Astrocyte of the hippocampus (primary cell): Measurements from ENCODE around the gene NAT9.
A peak's percentile ranks its signal among the peaks of the same experiment; 100 is the strongest.

Source experiments
- DNase-seq: peaks from one replicate; pipeline ENCODE4 v3.0.0; 2011; ENCODE audit warnings: low read depth, low spot score

NAT9 gene

GRCh38 chr17:74763565-74764387 lies 12.4 kb downstream of the NAT9 start:
- DNase-seq = no peak

- DNase-seq = no peak
These were observed 14.2 kb downstream of the NAT9 start for GRCh38 chr17:74761931-74762330.

- no peak for DNase-seq
These were observed 14.7 kb downstream of the NAT9 start for GRCh38 chr17:74761419-74761818.

- DNase-seq = peak; percentile 55
These were observed 15.6 kb downstream of the NAT9 start for GRCh38 chr17:74760404-74761105.

- no peak for DNase-seq
These were observed 16.2 kb downstream of the NAT9 start for GRCh38 chr17:74759941-74760340.

DNA sequence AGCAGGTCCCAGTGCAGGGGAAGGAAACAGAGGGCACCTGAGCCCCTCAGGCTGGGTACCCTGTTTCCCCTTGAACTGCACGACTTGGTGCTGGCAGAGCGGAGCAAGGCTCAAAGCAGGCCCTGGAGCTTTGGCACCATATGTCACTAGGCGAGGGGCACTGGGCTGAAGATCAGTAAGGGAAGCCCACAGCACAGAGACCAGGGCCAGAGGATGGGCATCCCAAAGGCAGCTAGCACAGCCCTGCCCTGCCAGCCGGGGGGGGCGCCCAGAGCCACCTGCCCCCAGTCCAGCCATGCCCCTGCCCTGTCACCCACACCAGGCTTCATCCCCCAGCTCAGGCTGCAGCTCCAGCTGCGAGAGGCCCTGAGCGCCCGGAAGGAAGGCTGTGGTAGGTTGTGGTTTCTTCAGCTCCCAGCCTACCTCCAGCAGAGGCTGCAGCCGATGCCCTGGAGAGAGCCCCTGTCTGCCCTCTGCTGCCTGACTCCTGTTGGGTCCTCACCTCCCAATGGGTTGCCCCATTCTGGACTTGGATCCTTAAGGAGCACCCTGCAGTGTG lies 16.8 kb downstream of the NAT9 start:
- no peak for DNase-seq

GRCh38 chr17:74758848-74759168 lies 17.3 kb downstream of the NAT9 start:
- DNase-seq = no peak

DNA sequence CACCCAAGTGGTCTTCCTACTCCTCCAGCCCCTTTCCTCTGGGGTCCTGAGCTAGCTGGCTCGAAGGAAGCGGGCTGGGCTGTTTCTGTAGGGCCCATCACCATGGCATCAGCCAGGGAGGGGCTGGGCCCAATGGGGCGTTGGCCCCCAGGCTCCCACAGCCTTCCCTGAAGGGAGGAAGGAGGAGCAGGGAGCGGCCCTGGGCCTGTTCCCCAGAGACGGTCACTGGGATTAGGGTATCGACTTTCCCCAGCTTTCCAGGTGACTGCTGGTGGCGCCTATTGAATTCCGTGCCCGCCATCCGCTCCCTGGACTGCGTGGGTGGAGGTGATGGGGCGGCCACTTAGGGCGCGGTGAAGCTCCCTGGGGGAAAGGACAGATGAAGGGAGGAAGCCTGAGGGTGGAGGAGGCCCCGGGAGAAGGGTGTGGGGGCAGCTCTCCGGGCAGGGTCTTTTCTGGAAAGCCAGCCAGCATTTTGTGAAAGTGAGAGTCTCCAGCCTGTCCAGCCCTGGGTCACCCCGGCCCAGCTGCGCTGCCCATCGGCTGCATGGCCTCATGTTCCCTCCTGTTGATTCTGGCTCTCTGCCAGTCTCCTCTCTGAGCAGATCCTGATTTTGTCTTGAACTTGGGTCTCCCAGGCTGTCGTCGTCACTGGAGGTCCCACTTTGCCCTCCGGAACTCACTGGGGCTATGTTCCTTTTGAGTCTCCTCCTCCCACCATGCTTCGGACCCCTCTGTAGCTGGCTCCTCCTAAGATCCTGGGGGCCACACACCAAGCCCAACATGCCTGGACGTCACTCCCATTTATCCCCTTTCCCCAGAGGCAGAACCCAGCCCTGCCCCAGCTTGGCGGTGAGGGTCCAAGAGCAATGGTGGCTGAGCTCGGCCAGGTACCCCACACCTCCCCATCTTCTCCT lies 18.0 kb downstream of the NAT9 start:
- DNase-seq = no peak

- no peak for DNase-seq
These were observed 18.6 kb downstream of the NAT9 start for GRCh38 chr17:74757502-74757901.

DNA sequence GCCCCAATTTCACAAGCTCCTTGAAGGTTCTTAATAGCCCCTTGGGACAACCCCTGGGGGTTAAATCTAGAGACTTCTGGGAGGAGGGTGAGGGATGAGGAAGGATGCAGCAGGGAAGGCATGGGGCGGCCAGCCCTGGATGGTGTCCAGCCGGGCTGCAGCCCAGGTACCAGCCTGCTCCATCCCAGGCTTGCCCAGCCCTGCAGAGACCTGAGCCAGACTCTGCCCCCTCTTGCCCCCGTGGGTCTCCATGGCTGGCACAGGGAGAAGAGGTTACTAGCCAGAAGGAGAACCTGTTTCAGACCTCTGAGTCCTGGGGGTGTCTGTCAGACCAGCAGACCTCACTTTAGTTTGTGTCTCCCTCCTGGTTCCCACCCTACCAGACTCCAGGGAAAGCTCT lies 19.3 kb downstream of the NAT9 start:
- DNase-seq = no peak

- DNase-seq = no peak
These were observed 20.6 kb downstream of the NAT9 start for GRCh38 chr17:74755533-74755932.

GRCh38 chr17:74754832-74755231 lies 21.3 kb downstream of the NAT9 start:
- DNase-seq = no peak

- no peak for DNase-seq
These were observed 23.2 kb downstream of the NAT9 start for GRCh38 chr17:74752822-74753401.

- no peak for DNase-seq
These were observed 23.7 kb downstream of the NAT9 start for GRCh38 chr17:74752415-74752814.

DNA sequence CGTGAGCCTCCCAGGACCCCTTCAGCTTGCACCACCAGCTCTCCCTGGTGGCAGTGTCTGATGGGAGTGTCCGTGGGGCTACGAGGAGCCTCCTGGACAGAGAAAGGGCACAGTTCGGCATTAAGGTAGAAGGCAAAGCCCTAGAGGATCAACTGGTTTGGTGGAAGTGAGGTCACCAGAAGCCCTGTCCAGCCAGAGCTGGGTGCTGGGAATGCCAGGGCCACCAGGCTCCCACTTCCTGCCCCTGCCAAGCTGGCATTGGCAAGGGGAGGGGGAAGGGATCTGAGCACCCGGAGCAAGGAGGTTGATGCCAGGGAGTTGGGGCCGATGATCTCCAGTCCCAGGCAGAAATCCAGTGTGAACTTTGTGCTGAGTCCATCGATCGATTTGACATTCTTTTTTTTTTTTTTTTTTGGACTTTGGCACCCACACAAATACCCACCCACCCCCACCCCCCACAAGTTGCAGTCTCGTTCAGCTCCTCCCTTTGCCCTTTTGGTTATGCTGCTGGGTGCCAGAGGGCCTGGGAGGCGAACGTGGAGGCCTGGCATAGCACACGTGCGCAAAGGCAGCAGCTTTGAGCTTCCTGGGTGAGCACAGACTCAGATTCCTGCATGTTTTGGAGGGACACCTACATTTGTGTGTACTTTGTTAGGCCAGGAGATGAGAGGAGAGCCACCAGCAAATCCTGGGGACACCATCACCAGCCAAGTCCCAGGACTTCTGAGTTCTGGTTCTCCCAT lies 25.6 kb downstream of the NAT9 start:
- DNase-seq = no peak

DNA sequence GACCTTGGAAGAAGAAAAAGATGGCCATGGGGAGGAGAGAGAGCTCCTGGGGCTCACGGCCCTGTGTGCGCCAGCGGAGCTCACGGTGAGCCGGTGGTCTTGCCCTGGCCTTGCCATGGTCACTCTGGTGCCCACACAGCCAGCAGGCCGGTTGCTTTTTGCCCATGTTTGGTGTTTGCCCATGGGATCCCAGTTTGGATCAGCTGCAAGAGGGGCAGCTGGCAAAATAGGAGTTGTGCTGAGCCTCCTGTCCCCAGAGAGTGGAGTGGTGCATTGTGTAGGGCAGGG lies 26.2 kb downstream of the NAT9 start:
- DNase-seq = no peak

GRCh38 chr17:74749279-74750038 lies 26.7 kb downstream of the NAT9 start:
- peak; percentile 63 for DNase-seq

DNA sequence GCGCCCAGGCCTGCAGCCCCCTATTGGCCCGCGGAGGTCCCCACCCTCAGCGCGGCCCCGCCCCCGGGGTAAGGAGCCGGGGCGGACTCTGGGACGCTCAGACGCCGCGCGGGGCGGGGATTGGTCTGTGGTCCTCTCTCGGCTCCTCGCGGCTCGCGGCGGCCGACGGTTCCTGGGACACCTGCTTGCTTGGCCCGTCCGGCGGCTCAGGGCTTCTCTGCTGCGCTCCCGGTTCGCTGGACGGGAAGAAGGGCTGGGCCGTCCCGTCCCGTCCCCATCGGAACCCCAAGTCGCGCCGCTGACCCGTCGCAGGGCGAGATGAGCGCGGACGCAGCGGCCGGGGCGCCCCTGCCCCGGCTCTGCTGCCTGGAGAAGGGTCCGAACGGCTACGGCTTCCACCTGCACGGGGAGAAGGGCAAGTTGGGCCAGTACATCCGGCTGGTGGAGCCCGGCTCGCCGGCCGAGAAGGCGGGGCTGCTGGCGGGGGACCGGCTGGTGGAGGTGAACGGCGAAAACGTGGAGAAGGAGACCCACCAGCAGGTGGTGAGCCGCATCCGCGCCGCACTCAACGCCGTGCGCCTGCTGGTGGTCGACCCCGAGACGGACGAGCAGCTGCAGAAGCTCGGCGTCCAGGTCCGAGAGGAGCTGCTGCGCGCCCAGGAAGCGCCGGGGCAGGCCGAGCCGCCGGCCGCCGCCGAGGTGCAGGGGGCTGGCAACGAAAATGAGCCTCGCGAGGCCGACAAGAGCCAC lies 27.4 kb downstream of the NAT9 start, which contains the start of gene NHERF1:
TSS of gene NHERF1 (plus strand) at position 100 of the 750 bp plus-strand sequence. CDS start at position 319, 219 bp downstream.
- peak; percentile 98 for DNase-seq

DNA sequence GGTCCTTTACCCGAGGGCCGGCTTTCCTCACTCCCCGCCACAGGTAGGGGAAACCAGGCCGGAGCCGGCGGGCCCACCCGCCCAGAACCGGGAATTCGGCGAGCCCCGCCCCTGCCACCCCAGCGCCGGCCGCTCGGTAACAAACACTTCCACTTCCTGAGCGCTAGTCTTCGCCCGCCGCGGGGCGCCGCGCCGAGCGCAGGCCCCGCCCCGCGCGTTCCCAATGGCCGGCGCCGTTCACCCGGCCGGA lies 27.9 kb downstream of the NAT9 start:
- no peak for DNase-seq

GRCh38 chr17:74746922-74747321 lies 29.2 kb downstream of the NAT9 start:
- no peak for DNase-seq
